Keratinocyte (primary cell): Measurements from ENCODE around the gene DTNBP1. TPM values are rescaled to one million over a fixed set of nuclear protein-coding genes. Genes with fewer than 3 reads are reported as not detected.

Source experiments
- DNase-seq: peaks from one replicate; pipeline ENCODE4 v3.0.0-alpha.2; 2011; ENCODE audit warnings: low read depth, missing footprints, low spot score
- FAIRE-seq: peaks from 2 replicates; lab custom pipeline; 2011; peaks lifted over from hg19 to GRCh38; lab: Jason Lieb, UNC
- H2AFZ ChIP-seq: 2 replicates; pipeline ENCODE4 v1.6.0; 2012; ENCODE audit warnings: low read length, control low read depth, inconsistent platforms; ENCODE audit not compliant: control insufficient read depth
- H3K27ac ChIP-seq: 2 replicates; pipeline ENCODE4 v1.5.1; 2011; ENCODE audit warnings: low read length; ENCODE audit not compliant: control insufficient read depth, insufficient read depth
- H3K27me3 ChIP-seq: 3 replicates; pipeline ENCODE4 v1.6.0; 2011; ENCODE audit warnings: low read length; ENCODE audit not compliant: control insufficient read depth, insufficient read depth; ENCODE audit errors: extremely low read depth
- H3K36me3 ChIP-seq, 2 experiments: 2 replicates in 1 of 2; 3 replicates in 1 of 2; pipeline ENCODE4 v1.5.1; 2011; ENCODE audit warnings: low read length in 2 of 2, mild to moderate bottlenecking in 1 of 2; ENCODE audit not compliant: control insufficient read depth in 2 of 2, insufficient read depth in 2 of 2; ENCODE audit errors: extremely low read depth in 1 of 2
- H3K4me1 ChIP-seq: 3 replicates; pipeline ENCODE4 v1.5.1; 2011; ENCODE audit warnings: low read length; ENCODE audit not compliant: control insufficient read depth, insufficient read depth; ENCODE audit errors: extremely low read depth
- H3K4me2 ChIP-seq: 3 replicates; pipeline ENCODE4 v1.6.0; 2011; ENCODE audit warnings: low read depth, low read length; ENCODE audit not compliant: control insufficient read depth, insufficient read depth; ENCODE audit errors: extremely low read depth
- H3K4me3 ChIP-seq, 3 experiments: fragments of 200-600 bp in 1 of 3; sonication (generic) in 1 of 3; 2 replicates in 2 of 3; 3 replicates in 1 of 3; pipeline ENCODE4 v1.5.1; 2011 to 2016; ENCODE audit warnings: low read length in 3 of 3, mild to moderate bottlenecking in 3 of 3, control low read depth in 2 of 3, inconsistent platforms in 1 of 3, low read depth in 1 of 3, mixed read lengths in 1 of 3, mixed run types in 1 of 3, moderate library complexity in 1 of 3; ENCODE audit not compliant: control insufficient read depth in 2 of 3, insufficient read depth in 2 of 3; ENCODE audit errors: extremely low read depth in 1 of 3
- H3K79me2 ChIP-seq: 2 replicates; pipeline ENCODE4 v1.6.0; 2012; ENCODE audit warnings: low read length; ENCODE audit not compliant: control insufficient read depth, insufficient read depth
- H3K9ac ChIP-seq: 3 replicates; pipeline ENCODE4 v1.6.0; 2011; ENCODE audit warnings: low read length; ENCODE audit not compliant: control insufficient read depth, insufficient read depth; ENCODE audit errors: extremely low read depth
- H3K9me1 ChIP-seq: 3 replicates; pipeline ENCODE4 v1.6.0; 2011; ENCODE audit warnings: low read length; ENCODE audit not compliant: control insufficient read depth, insufficient read depth; ENCODE audit errors: extremely low read depth
- H3K9me3 ChIP-seq: 2 replicates; pipeline ENCODE4 v1.5.1; 2012; ENCODE audit warnings: low read depth, low read length; ENCODE audit not compliant: control insufficient read depth
- H4K20me1 ChIP-seq: 3 replicates; pipeline ENCODE4 v1.6.0; 2011; ENCODE audit warnings: low read length; ENCODE audit not compliant: control insufficient read depth, insufficient read depth; ENCODE audit errors: extremely low read depth
- CTCF ChIP-seq, 3 experiments: IDR thresholded peaks in 1 of 3; conservative IDR thresholded peaks in 1 of 3; optimal IDR thresholded peaks in 1 of 3; 2 replicates in 2 of 3; 3 replicates in 1 of 3; pipeline versions ENCODE3 to v1.5.1; 2011; ENCODE audit warnings: low read length in 3 of 3, mild to moderate bottlenecking in 3 of 3, moderate library complexity in 2 of 3, control low read depth in 1 of 3, inconsistent platforms in 1 of 3; ENCODE audit not compliant: insufficient read depth in 2 of 3; ENCODE audit errors: extremely low read depth in 1 of 3
- EZH2 ChIP-seq: IDR thresholded peaks from one replicate; pipeline ENCODE4 v1.6.1; 2012; ENCODE audit warnings: inconsistent platforms, mild to moderate bottlenecking, low read length, moderate library complexity
- dilution Hi-C: fragments of 300-500 bp; cut with MboI; formaldehyde crosslinking; loops from one replicate; pipeline ENCODE4 v1.7.0; 2020; ENCODE audit warnings: low sequenced_read_pairs; ENCODE audit not compliant: extremely low pct_ligation_motif_present
- polyA plus RNA-seq, 5 experiments: library from polyadenylated mRNA; depleted of rRNA in 3 of 5; stranded (reverse) in 3 of 5; stranded (forward) in 1 of 5; unstranded in 1 of 5; fragments of >200 nt; gene quantifications; 1 replicate in 1 of 5; 2 replicates in 3 of 5; 3 replicates in 1 of 5; pipeline versions ENCODE4 v1.2.1 to v1.2.3, GENCODE V29; 2011 to 2012; ENCODE audit warnings: missing spikeins in 2 of 5, low read depth in 1 of 5, low replicate concordance in 1 of 5

DTNBP1 gene
- polyA plus RNA-seq, 1 donor (not counting 4 experiments of a cell fraction or from before 2014, with no cell fraction given) = 11.5 TPM

GRCh38 chr6:15551798-15552197 is 111.0 kb downstream of the DTNBP1 start:
- Histone ChIP-seq H3K9ac (no peak overlapping the region), H3K9me1 (no peaks in the 10 kb centered on the region), H3K27ac (no peak overlapping the region), H3K36me3 (no peaks in the 10 kb centered on the region), H3K9me3 (no peaks in the 10 kb centered on the region), H3K4me3 (no peak overlapping the region), H3K4me2 (no peak overlapping the region), H3K4me1 (no peaks in the 10 kb centered on the region), H3K27me3 (no peaks in the 10 kb centered on the region), H2AFZ (no peak overlapping the region), H4K20me1 (no peaks in the 10 kb centered on the region), H3K79me2 (no peaks in the 10 kb centered on the region)
- no peak for TF ChIP-seq EZH2
- no peak for TF ChIP-seq CTCF (optimal IDR thresholded peaks at IDR 0.05 in 1 of 3, IDR thresholded peaks at IDR 0.05 in 1 of 3, conservative IDR thresholded peaks at IDR 0.05 in 1 of 3; ENCODE audit: extremely low read depth in 1 of 3, insufficient read depth in 2 of 3, low read length in 3 of 3)
- dilution Hi-C loops = no loop called here
- FAIRE-seq (no peak), DNase-seq (no peak)

- Histone ChIP-seq H3K4me3 (no peak overlapping the region), H3K27me3 (no peaks in the 10 kb centered on the region), H3K79me2 (no peaks in the 10 kb centered on the region), H3K4me1 (no peaks in the 10 kb centered on the region), H3K9me1 (no peaks in the 10 kb centered on the region), H3K4me2 (no peak overlapping the region), H2AFZ (no peak overlapping the region), H3K36me3 (no peaks in the 10 kb centered on the region), H3K9ac (no peak overlapping the region), H3K9me3 (no peaks in the 10 kb centered on the region), H3K27ac (no peak overlapping the region), H4K20me1 (no peaks in the 10 kb centered on the region)
- dilution Hi-C loops = no loop called here
- no peak for FAIRE-seq
- DNase-seq = no peak
- TF ChIP-seq EZH2 (no peak), CTCF (optimal IDR thresholded peaks at IDR 0.05 in 1 of 3, IDR thresholded peaks at IDR 0.05 in 1 of 3, conservative IDR thresholded peaks at IDR 0.05 in 1 of 3; ENCODE audit: extremely low read depth in 1 of 3, insufficient read depth in 2 of 3, low read length in 3 of 3) (no peak)
Measured at GRCh38 chr6:15551262-15551661, 111.6 kb downstream of the DTNBP1 start.
